H1 (cell line): ENCODE data around the gene VPS26B. TPM values are rescaled to one million over a fixed set of nuclear protein-coding genes. Genes with fewer than 3 reads are reported as not detected.

Source experiments
- CTCF ChIA-PET: fragments of 300-600 bp; sonication (Branson Sonifier 250); formaldehyde crosslinking; loops from one replicate; lab custom pipeline; 2021; ENCODE audit not compliant: partially characterized antibody; lab: Charles Lee
- POLR2A ChIA-PET: fragments of 300-600 bp; sonication (Branson Sonifier 250); formaldehyde crosslinking; loops from one replicate; lab custom pipeline; 2021; ENCODE audit warnings: inconsistent platforms; ENCODE audit not compliant: partially characterized antibody; lab: Charles Lee
- DNase-seq, 2 experiments: peaks; one replicate each; pipeline versions ENCODE4 v3.0.0 to v3.0.0-alpha.2; 2010 to 2022; ENCODE audit warnings: low spot score in 2 of 2, low read depth in 1 of 2, mixed read lengths in 1 of 2
- FAIRE-seq: peaks from 2 replicates; lab custom pipeline; 2011; peaks lifted over from hg19 to GRCh38; lab: Jason Lieb, UNC
- H2AFZ ChIP-seq: 2 replicates; pipeline ENCODE4 v1.8.1; 2012; ENCODE audit warnings: low read length, inconsistent platforms
- H2AK5ac ChIP-seq: 2 replicates; pipeline ENCODE4 v1.6.1; 2013; ENCODE audit warnings: low read depth, low read length
- H2BK120ac ChIP-seq: replicated peaks from 2 replicates; pipeline ENCODE3; 2013; ENCODE audit warnings: low read depth, low read length, inconsistent platforms
- H2BK12ac ChIP-seq: 2 replicates; pipeline ENCODE4 v1.6.1; 2013; ENCODE audit warnings: low read depth, low read length
- H2BK15ac ChIP-seq: 2 replicates; pipeline ENCODE4 v1.6.1; 2013; ENCODE audit warnings: low read length
- H2BK20ac ChIP-seq: 2 replicates; pipeline ENCODE4 v1.6.1; 2013; ENCODE audit warnings: low read length
- H2BK5ac ChIP-seq: 2 replicates; pipeline ENCODE4 v1.6.1; 2013; ENCODE audit warnings: low read depth, low read length
- H3K14ac ChIP-seq: 2 replicates; pipeline ENCODE4 v1.6.1; 2013; ENCODE audit warnings: inconsistent platforms; ENCODE audit not compliant: insufficient read length
- H3K18ac ChIP-seq: 2 replicates; pipeline ENCODE4 v1.6.1; 2013; ENCODE audit warnings: low read length; ENCODE audit errors: extremely low read depth
- H3K23ac ChIP-seq: 2 replicates; pipeline ENCODE4 v1.6.1; 2013; ENCODE audit warnings: inconsistent platforms; ENCODE audit not compliant: insufficient read length
- H3K23me2 ChIP-seq: 2 replicates; pipeline ENCODE4 v1.6.1; 2013; ENCODE audit warnings: low read depth, low read length
- H3K27ac ChIP-seq: 2 replicates; pipeline ENCODE4 v1.6.1; 2011; ENCODE audit warnings: low read depth, low read length, inconsistent platforms
- H3K27me3 ChIP-seq, 4 experiments: replicated peaks in 1 of 4; 1 replicate in 1 of 4; 2 replicates in 3 of 4; pipeline versions ENCODE4 v1.6.1 to v1.8.1; 2011 to 2013; ENCODE audit warnings: low read length in 3 of 4, mild to moderate bottlenecking in 3 of 4, inconsistent platforms in 2 of 4, mixed read lengths in 2 of 4, moderate library complexity in 1 of 4; ENCODE audit not compliant: control insufficient read depth in 3 of 4, insufficient read depth in 3 of 4; ENCODE audit errors: extremely low read depth in 1 of 4
- H3K36me3 ChIP-seq, 4 experiments: 2 replicates each; pipeline versions ENCODE4 v1.6.1 to v1.8.1; 2011 to 2013; ENCODE audit warnings: mild to moderate bottlenecking in 4 of 4, low read length in 3 of 4, moderate library complexity in 2 of 4, control low read depth in 1 of 4, inconsistent platforms in 1 of 4; ENCODE audit not compliant: insufficient read depth in 4 of 4, control insufficient read depth in 2 of 4
- H3K4ac ChIP-seq: replicated peaks from 2 replicates; pipeline ENCODE3; 2013; ENCODE audit warnings: low read length, low read depth, mixed read lengths, inconsistent platforms; ENCODE audit not compliant: insufficient read length
- H3K4me1 ChIP-seq, 4 experiments: replicated peaks in 1 of 4; 1 replicate in 1 of 4; 2 replicates in 3 of 4; pipeline versions ENCODE4 v1.6.1 to v1.8.1; 2011 to 2013; ENCODE audit warnings: low read length in 3 of 4, inconsistent platforms in 2 of 4, mixed read lengths in 1 of 4; ENCODE audit not compliant: insufficient read depth in 4 of 4, control insufficient read depth in 3 of 4
- H3K4me2 ChIP-seq, 2 experiments: 2 replicates each; pipeline versions ENCODE4 v1.6.1 to v1.8.1; 2011 to 2013; ENCODE audit warnings: low read depth in 2 of 2, low read length in 2 of 2, control low read depth in 1 of 2, inconsistent platforms in 1 of 2, mild to moderate bottlenecking in 1 of 2; ENCODE audit not compliant: insufficient read depth in 1 of 2
- H3K4me3 ChIP-seq, 4 experiments: fragments of 200-600, 300-600 bp in 1 of 4; sonication (generic), shearing (Covaris generic), sonication (Bioruptor Twin) in 1 of 4; 2 replicates each; pipeline versions ENCODE4 v1.5.1 to v1.8.1; 2011 to 2016; ENCODE audit warnings: low read length in 4 of 4, low read depth in 3 of 4, control low read depth in 2 of 4, inconsistent platforms in 2 of 4, mild to moderate bottlenecking in 2 of 4, mixed read lengths in 1 of 4, moderate library complexity in 1 of 4; ENCODE audit not compliant: insufficient read depth in 2 of 4; ENCODE audit errors: extremely low read depth in 1 of 4
- H3K56ac ChIP-seq: replicated peaks from 2 replicates; pipeline ENCODE3; 2013; ENCODE audit warnings: low read depth, mild to moderate bottlenecking, mixed read lengths, low read length, inconsistent platforms; ENCODE audit not compliant: insufficient read length
- H3K79me1 ChIP-seq: 2 replicates; pipeline ENCODE4 v1.6.1; 2013; ENCODE audit warnings: low read depth, low read length, control low read depth
- H3K79me2 ChIP-seq, 2 experiments: 2 replicates each; pipeline versions ENCODE4 v1.6.1 to v1.8.1; 2012 to 2013; ENCODE audit warnings: low read length in 2 of 2, mild to moderate bottlenecking in 2 of 2, inconsistent platforms in 1 of 2; ENCODE audit not compliant: insufficient read depth in 2 of 2, control insufficient read depth in 1 of 2
- H3K9ac ChIP-seq, 4 experiments: replicated peaks in 1 of 4; 1 replicate in 1 of 4; 2 replicates in 3 of 4; pipeline versions ENCODE4 v1.6.1 to v1.8.1; 2011 to 2013; ENCODE audit warnings: low read depth in 3 of 4, low read length in 3 of 4, control low read depth in 2 of 4, mild to moderate bottlenecking in 2 of 4, moderate library complexity in 2 of 4, inconsistent platforms in 1 of 4; ENCODE audit errors: extremely low read depth in 1 of 4
- H3K9me3 ChIP-seq, 2 experiments: 2 replicates each; pipeline versions ENCODE4 v1.6.1 to v1.8.1; 2012 to 2013; ENCODE audit warnings: mild to moderate bottlenecking in 2 of 2, moderate library complexity in 2 of 2, control low read depth in 1 of 2, inconsistent platforms in 1 of 2, low read depth in 1 of 2, low read length in 1 of 2, mixed read lengths in 1 of 2; ENCODE audit not compliant: insufficient read depth in 2 of 2
- H4K20me1 ChIP-seq, 2 experiments: replicated peaks in 1 of 2; 2 replicates each; pipeline versions ENCODE3 to v1.8.1; 2011 to 2013; ENCODE audit warnings: inconsistent platforms in 2 of 2, low read length in 2 of 2, mild to moderate bottlenecking in 1 of 2; ENCODE audit not compliant: insufficient read depth in 2 of 2, control insufficient read depth in 1 of 2
- H4K5ac ChIP-seq: 2 replicates; pipeline ENCODE4 v1.6.1; 2013; ENCODE audit warnings: low read length, low read depth, mixed read lengths, inconsistent platforms; ENCODE audit not compliant: insufficient read length
- H4K8ac ChIP-seq: 2 replicates; pipeline ENCODE4 v1.8.0; 2013; ENCODE audit warnings: mild to moderate bottlenecking, moderate library complexity, low read length, inconsistent platforms; ENCODE audit not compliant: insufficient read depth; ENCODE audit errors: extremely low read depth
- H4K91ac ChIP-seq: replicated peaks from 2 replicates; pipeline ENCODE3; 2013; ENCODE audit warnings: low read length, mixed read lengths, inconsistent platforms; ENCODE audit not compliant: insufficient read length
- BRCA1 ChIP-seq: IDR thresholded peaks from 2 replicates; pipeline ENCODE4 v1.6.1; 2012; ENCODE audit warnings: low read depth, low read length, improper control_type of control experiment
- CHD1 ChIP-seq: IDR thresholded peaks from 2 replicates; pipeline ENCODE4 v1.6.1; 2012; ENCODE audit warnings: low read depth, low read length, improper control_type of control experiment
- CHD2 ChIP-seq: IDR thresholded peaks from 2 replicates; pipeline ENCODE4 v1.6.1; 2012; ENCODE audit warnings: low read length, improper control_type of control experiment
- POLR2A ChIP-seq, 2 experiments: IDR thresholded peaks; 1 replicate in 1 of 2; 2 replicates in 1 of 2; pipeline ENCODE4 v1.6.1; 2011; ENCODE audit warnings: low read depth in 2 of 2, low read length in 2 of 2, mild to moderate bottlenecking in 2 of 2; ENCODE audit errors: control extremely low read depth in 1 of 2
- RXRA ChIP-seq: IDR thresholded peaks from 2 replicates; pipeline ENCODE4 v1.6.1; 2011; ENCODE audit warnings: low read depth, mild to moderate bottlenecking, low read length, moderate library complexity; ENCODE audit not compliant: insufficient read depth
- SP4 ChIP-seq: IDR thresholded peaks from 2 replicates; pipeline ENCODE4 v1.6.1; 2012; ENCODE audit warnings: low read length, inconsistent platforms
- TAF7 ChIP-seq: optimal IDR thresholded peaks from 2 replicates; pipeline ENCODE3; 2011; ENCODE audit warnings: low read depth, mild to moderate bottlenecking, inconsistent platforms, low read length, moderate library complexity, borderline replicate concordance
- YY1 ChIP-seq: IDR thresholded peaks from 2 replicates; pipeline ENCODE4 v1.6.1; 2011; ENCODE audit warnings: low read depth, mild to moderate bottlenecking, low read length
- WGBS, 2 experiments: shearing (Covaris generic) in 1 of 2; methylation state at CpG; one replicate each; pipeline versions ENCODE4 v1.1.6 to v1.1.7; 2013 to 2015; ENCODE audit warnings: low lambda C conversion rate in 2 of 2, mixed read lengths in 2 of 2, inconsistent platforms in 1 of 2, low coverage in 1 of 2, missing lambda C conversion rate in 1 of 2; ENCODE audit not compliant: insufficient replicate concordance in 2 of 2, insufficient coverage in 1 of 2, insufficient read length in 1 of 2; ENCODE audit errors: extremely low coverage in 1 of 2, missing lambda C conversion rate in 1 of 2; 5-methylcytosine and 5-hydroxymethylcytosine counted together
- polyA plus RNA-seq, 7 experiments: library from polyadenylated mRNA; depleted of rRNA in 3 of 7; stranded (reverse) in 5 of 7; unstranded in 2 of 7; fragments of >200 nt in 5 of 7; fragments of 200-250 nt in 2 of 7; gene quantifications; 1 replicate in 5 of 7; 2 replicates in 1 of 7; 4 replicates in 1 of 7; pipeline versions ENCODE4 v1.2.1 to v1.2.3, GENCODE V29; 2011 to 2013; ENCODE audit warnings: missing spikeins in 2 of 7, mixed read lengths in 2 of 7
- total RNA-seq: library from RNA; stranded (reverse); fragmentation: NEBNext Ultra II Directional; extraction: Animal tissue kit (Norgen Biotek cat#: 25700); gene quantifications from 2 replicates; pipeline ENCODE4 v1.2.1, GENCODE V29; 2021
- TF ChIP-seq, protein P1 (sequence below), 3 experiments: IDR thresholded peaks; 1 replicate in 2 of 3; 2 replicates in 1 of 3; pipeline versions ENCODE4 v1.5.1 to v1.6.1; 2011; ENCODE audit warnings: low read length in 3 of 3, mild to moderate bottlenecking in 3 of 3, inconsistent platforms in 2 of 3, low read depth in 1 of 3, moderate library complexity in 1 of 3; ENCODE audit not compliant: insufficient read depth in 1 of 3; ENCODE audit errors: control extremely low read depth in 1 of 3

Gene VPS26B
- total and polyA plus RNA-seq, 2 of the 8 experiments (the other 6 are each of a cell fraction or from before 2014, with no cell fraction given) = 18.3 to 27.0 TPM

DNA sequence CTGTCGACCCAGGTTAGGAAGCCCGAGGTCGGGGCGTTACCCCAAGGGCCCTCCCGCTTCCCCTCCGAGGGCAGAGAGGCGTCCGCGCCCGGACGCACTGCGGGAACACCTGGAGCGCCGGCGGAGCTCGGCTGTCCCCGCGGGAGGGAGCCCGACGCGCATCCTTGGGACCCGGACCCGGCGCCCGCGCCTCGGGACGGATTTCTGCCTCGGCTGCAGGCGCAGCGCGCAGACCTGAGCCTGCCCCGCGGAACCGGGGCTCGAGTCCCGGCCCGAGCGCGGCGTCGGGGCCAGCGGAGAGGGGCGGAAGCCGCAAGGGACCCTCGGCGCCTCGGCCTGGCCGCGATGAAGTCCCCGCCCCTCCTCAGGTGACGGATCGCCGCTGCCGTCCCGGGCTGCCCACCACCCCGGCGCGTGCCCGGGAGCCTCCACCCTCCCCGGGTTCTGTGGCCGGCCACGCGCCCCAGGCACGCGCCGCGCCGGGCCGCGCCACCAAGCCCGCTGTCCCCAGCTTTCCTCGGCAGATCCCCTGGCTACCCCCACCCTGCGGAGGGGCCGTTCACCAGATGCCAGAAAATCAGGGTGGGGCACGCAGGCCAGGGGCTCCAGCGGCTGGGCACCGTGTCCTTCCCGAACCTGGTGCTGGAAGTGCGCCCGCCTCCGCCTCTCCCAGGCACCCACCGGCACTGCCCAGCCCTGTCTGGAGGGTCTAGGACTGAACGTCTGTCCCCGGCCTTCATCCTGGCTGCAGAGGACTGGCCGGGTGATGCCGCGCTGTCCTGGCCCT, 52.1 kb downstream of the VPS26B start:
- no peak overlapping the region; the same call in 1 of the 2 replicates for H2BK15ac ChIP-seq
- no peak overlapping the region for H2BK120ac ChIP-seq
- H4K20me1 ChIP-seq = no peaks in the 10 kb centered on the region
- WGBS, 2 experiments = 2% methylated on average over 61 of the region's 88 CpGs; no CpG with 5 or more reads in 1 of the 2 experiments
- peak overlapping the region; percentile 88 to 92 (median 90) for H3K4me3 ChIP-seq
- H2AK5ac ChIP-seq = no peak overlapping the region
- H3K4ac ChIP-seq = no peak overlapping the region
- peaks cover 8 to 14% (median 9%) of the 10 kb centered on the region in 4 experiments for H3K4me1 ChIP-seq
- H3K14ac ChIP-seq = no peak overlapping the region
- H3K23ac ChIP-seq = no peak overlapping the region
- peak overlapping the region; percentile 88 for H3K18ac ChIP-seq
- no peak overlapping the region for H2BK20ac ChIP-seq
- ChIA-PET CTCF (interaction anchor here (0.6 to 12.0 kb wide), 13 partner anchors 10 to 216 kb away, joined by 3 to 114 read pairs (median 5); no protein-coding TSS in a partner anchor), POLR2A (interaction anchor here (1.0 to 7.7 kb wide), 9 partner anchors 11 to 330 kb away, joined by 3 to 76 read pairs (median 4); partner anchors contain the start of genes ACAD8, NCAPD3, THYN1 and VPS26B)
- H2BK12ac ChIP-seq = peak overlapping the region; percentile 84; the same call in 1 of the 2 replicates
- H2AFZ ChIP-seq = peak overlapping the region; percentile 52; the same call in 1 of the 2 replicates
- no peak overlapping the region for H3K27ac ChIP-seq
- H3K36me3 ChIP-seq = peaks cover 0 to 5% (median 1%) of the 10 kb centered on the region in 4 experiments; a peak in 2 of 8 replicates
- H4K91ac ChIP-seq = peak overlapping the region; percentile 76
- FAIRE-seq (no peak), DNase-seq (peak in 1 of 2 experiments; percentile 78)
- peak overlapping the region in 2 of 4 experiments; percentile 42 to 63; a peak in 4 of 7 replicates for H3K9ac ChIP-seq
- peak overlapping the region; percentile 90; the same call in 1 of the 2 replicates for H2BK5ac ChIP-seq
- peak overlapping the region; percentile 92 to 95 for H3K4me2 ChIP-seq
- peaks cover 3 to 39% of the 10 kb centered on the region in 2 experiments; a peak in 2 of 4 replicates for H3K79me2 ChIP-seq
- H3K23me2 ChIP-seq = peaks cover 18% of the 10 kb centered on the region
- H3K79me1 ChIP-seq = no peaks in the 10 kb centered on the region
- H3K27me3 ChIP-seq = peaks cover 0 to 7% (median 0%) of the 10 kb centered on the region in 4 experiments; a peak in 3 of 7 replicates
- H4K8ac ChIP-seq = no peak overlapping the region; the same call in 1 of the 2 replicates
- H3K9me3 ChIP-seq = no peaks in the 10 kb centered on the region
- H3K56ac ChIP-seq = peak overlapping the region; percentile 66
- H4K5ac ChIP-seq = peak overlapping the region; percentile 27
- TF ChIP-seq SP4 (no peak), CHD1 (no peak), RXRA (no peak), BRCA1 (no peak), CHD2 (no peak), TAF7 (no peak), YY1 (0 out of 2 replicates have a peak, but pooled peaks have one; percentile 4), POLR2A (IDR thresholded peaks at IDR 0.05; ENCODE audit: control extremely low read depth in 1 of 2, low read depth in 2 of 2, low read length in 2 of 2) (no peak)
- TF ChIP-seq, protein P1, sequence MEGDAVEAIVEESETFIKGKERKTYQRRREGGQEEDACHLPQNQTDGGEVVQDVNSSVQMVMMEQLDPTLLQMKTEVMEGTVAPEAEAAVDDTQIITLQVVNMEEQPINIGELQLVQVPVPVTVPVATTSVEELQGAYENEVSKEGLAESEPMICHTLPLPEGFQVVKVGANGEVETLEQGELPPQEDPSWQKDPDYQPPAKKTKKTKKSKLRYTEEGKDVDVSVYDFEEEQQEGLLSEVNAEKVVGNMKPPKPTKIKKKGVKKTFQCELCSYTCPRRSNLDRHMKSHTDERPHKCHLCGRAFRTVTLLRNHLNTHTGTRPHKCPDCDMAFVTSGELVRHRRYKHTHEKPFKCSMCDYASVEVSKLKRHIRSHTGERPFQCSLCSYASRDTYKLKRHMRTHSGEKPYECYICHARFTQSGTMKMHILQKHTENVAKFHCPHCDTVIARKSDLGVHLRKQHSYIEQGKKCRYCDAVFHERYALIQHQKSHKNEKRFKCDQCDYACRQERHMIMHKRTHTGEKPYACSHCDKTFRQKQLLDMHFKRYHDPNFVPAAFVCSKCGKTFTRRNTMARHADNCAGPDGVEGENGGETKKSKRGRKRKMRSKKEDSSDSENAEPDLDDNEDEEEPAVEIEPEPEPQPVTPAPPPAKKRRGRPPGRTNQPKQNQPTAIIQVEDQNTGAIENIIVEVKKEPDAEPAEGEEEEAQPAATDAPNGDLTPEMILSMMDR (IDR thresholded peaks at IDR 0.05; ENCODE audit: control extremely low read depth in 1 of 3, insufficient read depth in 1 of 3, low read depth in 1 of 3, low read length in 3 of 3) = no peak
